CD4-positive, alpha-beta T cell treated with Interleukin-21 for 1 hour (primary cell): ENCODE data around the gene NAA10.

Experiments
- DNase-seq: peaks from one replicate; pipeline ENCODE4 v3.0.0-alpha.2; 2020

The NAA10 gene

GRCh38 chrX:153883163-153883843 is 51.5 kb downstream of the NAA10 start:
- DNase-seq, result no peak

- DNase-seq, result no peak
Observed at GRCh38 chrX:153882557-153882956, 52.3 kb downstream of the NAA10 start.

- DNase-seq, result no peak
Observed at GRCh38 chrX:153882086-153882498, 52.7 kb downstream of the NAA10 start.

GRCh38 chrX:153881281-153881680 is 53.6 kb downstream of the NAA10 start:
- no peak for DNase-seq

- no peak for DNase-seq
Observed at GRCh38 chrX:153880440-153880815, 54.4 kb downstream of the NAA10 start.

- DNase-seq, result no peak
Observed at GRCh38 chrX:153879741-153880439, 54.9 kb downstream of the NAA10 start.
